Stimulated activated CD8-positive, alpha-beta memory T cell treated with anti-CD3 and anti-CD28 coated beads, Interleukin-4, amount 100 ng/mL, for 48 hours (primary cell): ENCODE results near the gene ENDOD1.
"Not testable (repeated sequence)": the region's sequence is repeated elsewhere in the genome, so short reads cannot be mapped to it uniquely, and the experiment has no call there.

Experiments used
- DNase-seq: peaks from one replicate; pipeline ENCODE4 v3.0.0-alpha.2; 2020

The ENDOD1 gene, protein sequence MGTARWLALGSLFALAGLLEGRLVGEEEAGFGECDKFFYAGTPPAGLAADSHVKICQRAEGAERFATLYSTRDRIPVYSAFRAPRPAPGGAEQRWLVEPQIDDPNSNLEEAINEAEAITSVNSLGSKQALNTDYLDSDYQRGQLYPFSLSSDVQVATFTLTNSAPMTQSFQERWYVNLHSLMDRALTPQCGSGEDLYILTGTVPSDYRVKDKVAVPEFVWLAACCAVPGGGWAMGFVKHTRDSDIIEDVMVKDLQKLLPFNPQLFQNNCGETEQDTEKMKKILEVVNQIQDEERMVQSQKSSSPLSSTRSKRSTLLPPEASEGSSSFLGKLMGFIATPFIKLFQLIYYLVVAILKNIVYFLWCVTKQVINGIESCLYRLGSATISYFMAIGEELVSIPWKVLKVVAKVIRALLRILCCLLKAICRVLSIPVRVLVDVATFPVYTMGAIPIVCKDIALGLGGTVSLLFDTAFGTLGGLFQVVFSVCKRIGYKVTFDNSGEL

DNA sequence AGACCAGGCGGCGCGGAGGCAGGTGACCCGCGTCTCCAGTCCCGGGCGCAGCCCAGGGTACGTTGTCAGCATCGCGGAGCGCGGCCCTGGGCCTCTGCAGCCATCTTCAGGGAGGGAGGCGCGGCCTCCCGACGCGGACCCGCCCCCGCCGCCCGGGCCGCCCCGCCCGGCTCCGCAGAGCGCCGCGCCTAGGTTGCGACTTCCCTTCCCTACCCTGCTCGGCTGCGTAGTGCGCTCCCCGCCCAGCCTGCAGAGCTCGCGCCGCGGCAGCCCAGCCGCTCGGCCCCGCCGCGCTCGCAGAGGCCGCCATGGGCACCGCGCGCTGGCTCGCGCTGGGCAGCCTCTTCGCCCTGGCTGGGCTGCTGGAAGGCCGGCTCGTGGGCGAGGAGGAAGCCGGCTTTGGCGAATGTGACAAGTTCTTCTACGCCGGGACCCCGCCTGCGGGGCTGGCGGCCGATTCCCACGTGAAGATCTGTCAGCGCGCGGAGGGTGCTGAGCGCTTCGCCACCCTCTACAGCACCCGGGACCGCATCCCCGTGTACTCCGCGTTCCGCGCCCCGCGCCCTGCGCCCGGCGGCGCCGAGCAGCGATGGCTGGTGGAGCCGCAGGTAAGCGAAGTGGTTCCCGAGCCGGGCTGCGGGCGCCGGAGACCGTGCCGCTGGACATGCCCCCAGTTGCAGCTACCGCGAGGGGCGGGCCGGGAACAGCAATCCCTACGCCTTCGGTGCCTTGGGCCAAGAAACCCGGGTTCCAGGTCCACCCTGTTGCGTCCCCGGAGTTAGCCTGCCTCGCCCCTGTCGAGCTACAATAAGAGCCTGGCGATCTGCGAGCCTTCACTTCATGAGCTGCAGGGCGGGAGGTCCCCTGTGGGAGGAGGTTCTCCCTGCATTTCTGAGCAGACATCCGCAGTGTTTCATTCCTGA is at the start of gene ENDOD1:
Gene ENDOD1, plus strand, starts transcription at position 227 of the 923 bp plus-strand sequence. Its CDS starts 82 bp downstream, at position 309.
- peak; percentile 84 for DNase-seq

DNA sequence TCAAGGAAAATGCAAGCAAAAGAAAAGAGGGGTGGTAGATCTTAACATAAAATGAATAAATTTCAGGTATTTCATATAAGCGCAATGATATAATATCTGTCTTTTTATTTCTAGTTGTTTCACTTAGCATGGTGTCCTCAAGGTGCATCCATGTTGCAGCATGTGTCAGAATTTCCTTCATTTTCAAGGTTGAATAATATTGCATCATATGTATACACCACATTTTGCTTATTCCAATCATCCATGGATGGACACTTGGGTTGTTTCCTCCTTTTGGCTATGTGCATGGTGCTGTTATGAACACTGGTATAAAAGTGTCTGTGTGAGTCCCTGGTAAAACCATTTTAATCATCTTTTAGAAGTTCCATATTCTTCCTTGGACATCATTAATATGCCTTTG is 47.4 kb upstream of the ENDOD1 start:
- DNase-seq, result no peak

DNA sequence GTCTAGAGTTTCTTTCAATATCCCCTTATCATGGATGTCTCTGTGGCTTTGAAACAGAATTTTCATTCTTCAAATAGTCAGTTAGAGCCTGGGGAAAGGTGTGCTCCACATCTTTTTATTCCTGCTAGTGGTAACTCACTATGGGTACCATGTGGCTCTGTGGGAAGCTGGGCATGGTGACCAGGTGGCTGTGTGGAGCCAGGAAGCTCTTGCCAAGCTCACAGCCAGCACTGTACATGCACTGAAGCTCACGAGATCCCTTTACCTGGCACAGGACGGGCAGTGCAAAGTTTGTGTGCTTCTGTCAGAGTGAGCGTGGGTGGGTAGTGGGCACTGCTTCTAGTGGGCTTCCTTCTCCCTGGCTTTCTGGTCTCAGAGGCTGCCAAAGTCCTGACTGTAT is 46.7 kb upstream of the ENDOD1 start:
- no peak for DNase-seq

GRCh38 chr11:95044010-95044409 is 45.6 kb upstream of the ENDOD1 start:
- no peak for DNase-seq

DNA sequence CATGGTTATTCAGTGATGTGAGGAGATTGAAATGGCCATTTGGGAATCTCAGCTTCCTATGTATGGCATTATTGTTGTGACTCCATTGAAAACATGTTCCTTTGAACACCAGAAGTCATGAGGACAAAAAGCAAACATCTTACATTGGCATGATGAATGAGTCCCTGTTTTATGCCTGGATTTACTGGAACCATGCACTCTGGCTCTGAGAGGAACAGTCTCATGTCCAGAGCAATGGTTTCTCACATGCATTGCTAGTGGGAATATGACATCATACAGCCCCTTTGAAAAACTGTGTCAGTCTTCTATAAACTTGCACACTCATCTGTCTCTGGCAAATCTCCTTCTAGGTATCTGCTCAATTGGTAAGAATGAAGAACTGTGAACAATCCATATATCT is 43.8 kb upstream of the ENDOD1 start:
- DNase-seq, result no peak

DNA sequence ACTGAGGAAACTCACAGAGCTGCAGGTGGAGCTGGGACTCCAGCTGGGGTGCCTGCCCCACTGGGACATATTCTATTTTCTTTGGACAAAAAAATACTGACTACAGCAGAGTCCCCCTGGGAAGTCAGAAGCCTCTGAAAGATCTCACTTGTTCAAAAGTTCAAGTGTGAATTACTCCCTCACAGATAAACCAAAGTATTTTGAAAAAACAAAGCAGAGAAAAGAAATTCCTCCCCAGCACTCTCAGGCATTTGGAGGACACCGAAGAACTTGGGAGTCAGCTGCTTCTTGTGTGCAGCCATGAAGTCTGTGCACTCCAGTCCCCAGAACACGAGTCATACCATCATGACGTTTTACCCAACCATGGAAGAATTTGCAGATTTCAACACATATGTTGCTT is 40.5 kb upstream of the ENDOD1 start, which contains the start of gene KDM4F:
Gene KDM4F, plus strand, starts transcription at position 301 of the 400 bp plus-strand sequence.
- not testable (repeated sequence) for DNase-seq

- no peak for DNase-seq
These were observed 38.9 kb upstream of the ENDOD1 start for GRCh38 chr11:95050595-95051202.

GRCh38 chr11:95054356-95054755 is 35.3 kb upstream of the ENDOD1 start:
- no peak for DNase-seq

DNA sequence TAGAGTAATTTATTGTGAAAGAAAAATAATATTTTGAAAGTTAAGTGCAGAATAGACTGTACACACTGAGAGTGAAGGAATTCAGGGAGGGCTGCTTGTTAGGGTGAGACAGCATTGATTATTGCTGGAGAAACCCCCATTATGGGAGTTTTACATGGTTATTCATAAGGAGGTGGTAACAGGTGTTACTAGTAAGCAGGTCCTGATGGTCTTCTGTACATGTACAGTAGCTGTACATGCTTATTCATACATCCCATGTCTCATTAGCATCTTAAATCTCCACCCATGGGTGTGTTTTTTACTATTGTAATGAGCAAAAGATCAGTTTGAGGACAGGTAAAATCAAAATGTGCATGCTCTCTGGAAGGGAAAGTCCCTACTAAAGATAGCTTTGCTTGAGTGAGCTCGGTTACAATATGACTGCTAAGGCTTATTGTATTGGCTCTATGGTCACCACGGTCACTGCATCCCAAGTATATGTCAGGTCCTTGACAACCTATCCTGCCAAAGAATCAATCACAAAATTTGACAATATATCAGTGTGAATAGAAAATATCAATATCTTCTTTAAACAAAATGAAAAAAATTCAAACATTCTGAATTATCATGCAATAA is 34.3 kb upstream of the ENDOD1 start:
- DNase-seq, result no peak

GRCh38 chr11:95057959-95058358 is 31.7 kb upstream of the ENDOD1 start:
- DNase-seq, result no peak

DNA sequence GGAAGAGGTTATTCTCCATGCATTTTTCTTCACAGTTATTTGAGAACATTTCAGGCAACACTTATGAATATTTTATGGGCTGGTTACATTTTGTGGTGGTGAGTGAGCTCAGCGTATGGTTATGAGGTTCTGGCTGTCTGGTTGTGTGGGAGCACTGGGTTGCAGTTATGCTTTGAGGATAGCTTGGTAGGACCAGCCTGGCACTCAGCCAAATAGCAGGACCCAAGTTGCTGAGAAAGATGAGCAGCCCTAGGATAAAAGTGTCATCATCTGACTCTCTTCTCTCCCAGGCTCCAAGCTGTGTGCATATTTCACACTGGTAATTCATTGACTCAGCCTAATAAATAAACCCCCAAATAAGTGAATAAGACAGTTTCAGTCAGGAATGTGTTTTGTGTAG is 31.0 kb upstream of the ENDOD1 start:
- DNase-seq, result no peak

DNA sequence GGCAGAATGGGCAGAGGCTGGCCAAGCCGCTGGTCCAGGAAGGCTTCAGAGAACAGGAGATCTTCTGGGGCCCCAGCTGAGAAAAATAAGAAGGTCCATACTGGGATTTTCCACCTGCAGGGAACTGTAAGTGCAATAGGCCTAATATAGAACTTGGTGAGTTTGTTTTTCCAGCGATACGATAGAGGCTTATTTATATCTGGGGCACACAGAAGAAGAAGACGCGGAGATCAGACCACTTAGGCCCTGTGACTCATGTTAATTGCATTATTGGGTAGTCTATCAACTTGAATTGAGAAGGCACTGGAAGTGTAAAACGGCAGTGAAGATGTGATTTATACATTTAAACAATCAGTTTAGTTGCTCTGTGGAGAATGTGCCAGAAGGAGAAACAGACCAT is 30.6 kb upstream of the ENDOD1 start:
- no peak for DNase-seq

- no peak for DNase-seq
These were observed 24.3 kb upstream of the ENDOD1 start for GRCh38 chr11:95065336-95065735.

DNA sequence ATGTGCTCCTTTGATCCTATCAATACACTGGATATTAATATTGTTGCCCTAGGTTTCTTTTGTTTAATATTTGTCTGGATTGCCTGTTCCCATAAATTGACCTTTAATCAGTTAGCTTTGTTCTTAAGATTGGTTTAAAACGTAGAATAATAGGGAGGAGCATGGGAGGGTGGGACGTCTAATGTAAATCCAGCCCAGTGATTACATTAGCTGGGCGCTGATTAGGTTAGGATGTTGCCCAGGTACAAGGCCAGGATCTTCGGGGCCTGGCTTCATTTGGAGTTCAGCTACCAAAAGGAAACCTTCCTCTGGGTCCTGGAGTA is 23.0 kb upstream of the ENDOD1 start, which contains the start of gene SRSF8:
Gene SRSF8, plus strand, starts transcription at position 204 of the 323 bp plus-strand sequence. CDS start 308 bp downstream, outside the sequence.
- DNase-seq, result no peak

DNA sequence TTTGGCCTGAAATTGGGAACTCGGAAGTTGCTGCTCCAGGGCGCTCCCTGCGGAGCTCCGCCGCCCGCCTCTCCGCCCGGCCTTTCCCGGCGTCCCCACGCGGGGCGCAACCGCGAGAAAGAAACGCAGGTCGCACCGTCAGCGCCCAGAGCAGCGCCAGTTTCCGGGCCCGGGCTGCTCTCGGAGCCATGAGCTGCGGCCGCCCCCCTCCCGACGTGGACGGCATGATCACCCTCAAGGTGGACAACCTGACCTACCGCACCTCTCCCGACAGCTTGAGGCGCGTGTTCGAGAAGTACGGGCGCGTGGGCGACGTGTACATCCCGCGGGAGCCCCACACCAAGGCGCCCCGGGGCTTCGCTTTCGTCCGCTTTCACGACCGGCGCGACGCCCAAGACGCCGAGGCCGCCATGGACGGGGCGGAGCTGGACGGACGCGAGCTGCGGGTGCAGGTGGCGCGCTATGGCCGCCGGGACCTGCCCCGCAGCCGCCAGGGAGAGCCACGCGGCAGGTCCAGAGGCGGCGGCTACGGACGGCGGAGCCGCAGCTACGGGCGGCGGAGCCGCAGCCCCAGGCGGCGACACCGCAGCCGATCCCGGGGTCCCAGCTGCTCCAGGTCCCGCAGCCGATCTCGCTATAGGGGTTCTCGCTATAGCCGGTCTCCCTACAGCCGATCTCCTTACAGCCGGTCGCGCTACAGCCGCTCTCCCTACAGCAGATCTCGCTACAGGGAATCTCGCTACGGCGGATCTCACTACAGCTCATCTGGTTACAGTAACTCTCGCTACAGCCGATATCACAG is 22.4 kb upstream of the ENDOD1 start:
- DNase-seq, result peak; percentile 82

- DNase-seq, result no peak
These were observed 21.8 kb upstream of the ENDOD1 start for GRCh38 chr11:95067841-95068219.

DNA sequence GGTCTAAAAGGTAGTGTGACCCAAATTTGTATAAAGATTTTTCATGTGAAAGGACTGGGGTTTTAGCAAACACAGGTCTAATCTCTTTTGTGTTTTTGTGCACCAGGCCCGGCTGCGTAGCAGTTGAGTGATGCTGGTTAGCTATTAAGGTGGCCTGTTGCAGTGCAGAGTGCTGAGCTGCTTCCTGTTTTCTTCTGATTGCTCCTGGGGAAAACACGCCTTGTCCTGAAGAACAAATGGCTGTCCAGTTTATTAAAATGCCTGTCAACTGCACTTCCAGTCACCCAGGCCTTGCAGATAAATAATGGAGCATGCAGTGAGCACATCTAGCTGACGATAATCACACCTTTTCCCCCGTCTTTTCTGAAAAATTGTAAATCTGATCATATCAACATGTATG is 21.1 kb upstream of the ENDOD1 start:
- peak; percentile 68 for DNase-seq

GRCh38 chr11:95070471-95070870 is 19.2 kb upstream of the ENDOD1 start:
- DNase-seq, result no peak

DNA sequence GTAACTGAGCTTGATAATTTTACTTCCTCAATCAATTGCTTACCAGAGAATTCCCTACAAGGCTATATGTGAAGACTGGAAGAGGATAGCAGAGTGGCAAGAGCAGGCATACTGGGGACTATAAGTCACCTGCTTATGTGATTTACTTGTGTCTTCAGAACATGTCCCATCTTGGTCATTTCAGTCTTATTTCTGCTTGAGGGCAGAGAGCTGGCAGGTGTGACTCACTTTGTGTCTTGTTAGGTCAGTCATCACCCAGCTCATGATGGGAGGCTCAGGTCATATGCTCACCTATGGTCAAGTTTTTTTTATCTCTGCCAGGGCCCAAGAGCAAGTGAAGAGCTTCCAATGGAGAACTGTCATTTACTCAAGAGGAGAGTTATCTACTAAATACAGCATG is 16.7 kb upstream of the ENDOD1 start:
- no peak for DNase-seq

GRCh38 chr11:95074792-95075563 is 14.7 kb upstream of the ENDOD1 start:
- DNase-seq, result no peak

DNA sequence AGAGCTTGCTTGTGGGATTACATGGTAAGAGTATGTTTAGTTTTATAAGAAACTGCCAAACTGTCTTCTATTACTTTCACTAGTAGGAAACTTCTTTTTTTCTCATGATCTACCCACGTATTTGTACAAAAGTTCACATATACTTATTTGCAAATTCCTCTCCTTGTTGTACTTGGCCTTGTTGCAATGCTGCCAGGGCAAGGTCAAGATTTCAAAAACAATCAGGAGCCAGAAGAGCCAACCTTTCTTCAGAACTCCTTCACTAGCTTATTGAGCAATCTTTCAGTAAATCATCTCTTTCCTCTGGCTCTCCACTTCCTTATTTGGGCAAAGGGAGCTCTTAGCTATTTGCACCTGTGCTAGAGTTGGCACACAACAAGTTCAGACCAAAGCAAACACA is 13.2 kb upstream of the ENDOD1 start:
- no peak for DNase-seq
